Measurements from ENCODE around the gene NHS. TPM values are rescaled to one million over a fixed set of nuclear protein-coding genes. Genes with fewer than 3 reads are reported as not detected.

Gene NHS
- total RNA-seq (2022; extraction: Qiagen RNA extraction; ENCODE audit: low read depth) = 2.3 to 4.3 TPM (median 2.9 TPM) in 5 replicates

DNA sequence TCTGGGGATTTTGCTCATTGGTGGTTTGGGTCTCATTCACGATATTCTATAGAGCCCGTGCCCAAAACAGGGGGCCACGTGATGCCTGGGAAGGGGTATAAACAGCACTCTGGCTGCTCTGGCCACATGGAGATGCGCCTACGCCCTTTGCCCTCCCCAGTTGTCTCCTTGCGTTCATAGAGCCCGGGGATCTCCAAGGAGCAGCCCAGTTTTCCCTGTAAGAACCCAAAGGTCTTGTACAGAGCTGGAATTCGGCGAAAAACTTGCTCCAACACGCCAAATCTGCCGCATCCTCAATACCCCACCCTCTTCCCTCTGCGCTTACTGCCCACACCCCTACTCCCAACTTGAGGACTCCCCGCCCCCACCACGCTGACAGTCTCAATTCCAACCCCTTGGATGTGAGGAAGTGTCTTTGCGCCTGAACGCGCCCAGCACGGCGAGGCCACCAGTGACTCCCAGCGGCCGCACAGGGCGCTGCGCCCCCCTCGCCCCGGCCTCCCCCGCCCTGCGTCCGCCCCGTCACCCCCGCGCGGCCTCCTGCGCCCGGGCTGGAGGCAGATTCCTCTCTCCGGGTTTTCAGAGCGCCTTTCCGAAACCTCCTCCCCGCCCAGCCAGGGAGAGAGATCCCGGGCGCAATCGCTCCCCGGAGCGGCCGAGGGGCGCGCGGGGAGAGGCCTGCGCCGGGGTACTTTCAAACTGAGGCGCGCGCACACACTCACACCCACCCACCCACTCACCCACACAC is at the start of gene NHS:
NHS (plus strand) TSS at position 582 of the 748 bp plus-strand sequence. CDS start 558 bp downstream, outside the sequence.

DNA sequence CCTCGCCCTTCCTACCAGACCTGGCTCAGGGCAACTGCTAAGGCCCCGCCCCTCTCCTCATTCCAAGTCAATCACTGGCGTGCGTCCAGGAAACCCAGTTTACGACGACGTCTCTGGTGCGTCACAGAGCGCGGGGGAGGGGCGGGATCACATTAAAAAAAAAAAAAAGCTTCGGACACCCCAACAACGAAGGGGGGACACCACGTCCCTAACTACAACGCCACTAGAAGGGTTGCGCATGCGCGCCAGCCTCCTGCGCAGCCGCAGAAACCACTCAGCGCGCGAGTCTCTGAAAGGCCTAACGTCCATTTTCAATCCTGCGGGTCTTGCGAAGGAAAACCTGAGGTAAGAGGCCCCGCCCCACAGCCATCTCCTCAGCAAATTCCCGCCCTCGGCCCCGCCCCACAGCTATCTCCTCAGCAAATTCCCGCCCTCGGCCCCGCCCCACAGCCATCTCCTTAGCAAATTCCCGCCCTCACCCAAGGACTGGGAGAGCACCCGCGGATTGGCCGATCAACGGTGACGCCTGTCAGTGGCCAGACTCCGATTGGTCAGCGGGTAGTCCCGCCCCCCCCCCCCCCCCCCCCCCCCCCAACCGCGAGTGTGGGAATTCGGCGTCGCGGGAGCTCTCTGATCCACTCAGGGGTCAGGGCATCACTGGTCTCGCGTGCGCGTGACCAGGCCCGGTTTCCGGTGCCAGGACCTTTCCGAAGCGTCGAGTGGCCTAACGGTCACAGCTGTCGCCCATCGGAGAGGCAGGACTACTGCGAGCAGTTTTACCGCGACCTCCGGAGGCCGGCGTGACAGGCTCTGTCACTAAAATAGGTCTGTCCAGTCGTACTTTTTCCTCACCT is 362.1 kb downstream of the NHS start, which contains the start of gene SCML1:
SCML1 (plus strand) TSS at position 638 of the 854 bp plus-strand sequence. CDS start 6,694 bp downstream, outside the sequence.

Measured in A549 treated with ZK216348 at 1 μM for 4 hours (cell line).